Stimulated activated CD8-positive, alpha-beta memory T cell treated with anti-CD3 and anti-CD28 coated beads, Interleukin-12 subunit alpha, Interleukin-12 subunit beta, amount 100 ng/mL, for 24 hours (primary cell): Measurements from ENCODE around the gene DPP4.
"Not testable (repeated sequence)": the region's sequence is repeated elsewhere in the genome, so short reads cannot be mapped to it uniquely, and the experiment has no call there.

Experiments
- DNase-seq: peaks from one replicate; pipeline ENCODE4 v3.0.0-alpha.2; 2020; ENCODE audit errors: extremely low read depth

Gene DPP4

DNA sequence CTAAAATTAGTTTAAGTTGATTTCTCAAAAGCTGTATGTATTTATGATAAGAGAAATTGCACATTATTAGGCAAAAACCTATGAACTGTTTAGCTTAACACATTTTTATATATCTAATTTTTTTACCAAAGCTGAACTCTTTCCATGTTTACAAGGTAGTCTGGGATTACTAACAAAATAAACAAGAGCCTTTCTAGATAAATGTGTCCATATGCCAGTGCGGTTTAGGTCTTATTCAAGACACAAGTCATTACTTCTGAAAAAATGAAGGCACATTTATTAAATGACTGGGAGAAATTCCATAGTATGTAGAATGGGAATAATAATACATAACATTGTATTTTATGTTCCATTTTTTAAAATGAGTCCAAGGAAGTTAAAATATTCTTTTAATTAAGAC lies 82.0 kb downstream of the DPP4 start:
- DNase-seq, result no peak

DNA sequence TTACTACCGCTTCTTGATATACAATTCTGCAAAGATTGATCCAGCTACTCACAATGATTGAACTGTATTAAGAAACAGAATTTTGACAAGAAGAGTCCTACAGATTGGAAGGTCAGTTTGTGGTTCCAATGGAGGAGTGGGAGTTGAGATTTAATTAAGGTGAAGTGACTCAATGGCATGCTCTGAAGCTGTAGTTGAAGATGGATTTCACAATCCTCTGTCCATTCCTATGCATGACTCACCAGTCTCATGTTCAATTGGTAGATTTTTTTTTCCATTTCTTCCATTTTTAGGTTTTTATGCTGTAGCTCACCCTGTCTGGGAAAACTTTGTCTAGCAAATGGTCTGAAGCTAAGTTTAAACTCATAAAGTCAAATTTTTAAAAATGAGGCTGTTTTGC lies 83.3 kb downstream of the DPP4 start:
- DNase-seq, result no peak

DNA sequence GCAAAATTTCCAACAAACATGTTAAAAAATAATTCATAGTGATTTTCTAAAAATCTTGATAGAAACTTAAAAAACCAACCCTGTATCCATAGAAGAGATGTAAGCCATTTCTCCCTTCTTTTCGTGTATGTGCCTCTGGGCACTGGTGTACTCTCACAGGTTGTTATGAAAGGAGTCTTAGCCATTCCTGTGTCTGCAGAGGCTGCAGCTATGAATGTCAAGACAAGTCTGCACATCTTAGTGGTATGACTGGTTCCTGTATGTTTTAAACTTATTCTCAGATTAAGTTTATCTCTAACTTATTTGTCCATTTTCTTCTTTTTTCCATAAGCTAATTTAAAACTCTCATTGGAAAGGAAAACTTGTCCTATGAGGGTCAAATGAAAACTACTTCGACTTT lies 84.0 kb downstream of the DPP4 start:
- DNase-seq, result no peak

DNA sequence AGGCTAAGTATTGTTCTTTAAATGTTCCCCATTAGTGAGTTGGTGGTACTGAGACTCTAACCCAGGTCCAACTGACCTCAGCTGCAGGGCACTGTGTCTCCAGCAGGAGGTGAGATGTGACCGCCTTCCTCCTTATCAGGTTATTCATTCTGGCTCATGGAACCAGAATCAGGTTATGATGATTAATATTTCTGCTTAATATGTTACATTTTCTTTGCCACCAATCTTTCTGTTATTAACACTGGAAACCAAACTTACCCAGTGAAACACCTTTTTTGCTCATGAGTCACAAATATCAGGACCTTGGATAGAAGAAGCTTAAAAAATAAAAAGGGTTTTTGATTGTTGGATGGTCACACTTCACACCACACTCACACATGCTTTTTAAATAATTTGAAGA lies 85.4 kb downstream of the DPP4 start:
- DNase-seq, result no peak

DNA sequence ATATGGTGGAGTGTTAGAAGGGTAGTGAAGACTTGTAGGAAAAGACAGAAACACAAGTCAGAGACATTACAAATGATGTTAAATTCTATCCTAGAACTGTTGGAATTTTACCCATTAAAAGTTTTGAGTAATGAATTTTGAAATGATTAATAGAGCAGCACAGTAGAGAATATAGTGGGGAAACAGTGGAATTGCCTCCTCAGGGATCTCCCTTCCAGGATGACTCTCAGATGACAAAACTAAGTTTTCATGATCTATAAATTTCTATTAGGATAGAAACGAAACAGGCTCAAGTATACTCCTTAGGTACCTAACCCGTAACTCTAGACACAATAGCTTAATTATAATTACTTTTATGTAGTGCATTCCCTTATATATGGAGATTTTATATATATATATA lies 86.7 kb downstream of the DPP4 start:
- DNase-seq, result no peak

DNA sequence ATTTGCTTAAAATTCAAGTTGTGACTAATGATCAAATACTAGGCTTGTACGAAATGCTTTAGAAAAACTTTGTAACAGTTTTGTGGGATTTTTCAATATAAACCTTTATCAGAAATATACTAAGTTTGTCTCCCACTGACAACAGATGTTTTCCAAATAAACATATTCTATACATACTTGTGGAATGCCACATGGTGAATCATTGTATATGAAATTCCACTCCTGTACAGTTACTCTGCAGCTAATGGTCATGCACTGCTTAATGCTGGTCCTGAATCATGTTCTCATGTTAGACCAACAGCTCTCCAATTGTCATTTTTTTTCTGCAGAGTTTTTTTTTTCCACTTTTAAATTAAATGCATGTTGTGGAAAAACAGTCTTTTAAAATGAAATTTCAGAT lies 90.1 kb downstream of the DPP4 start:
- no peak for DNase-seq

DNA sequence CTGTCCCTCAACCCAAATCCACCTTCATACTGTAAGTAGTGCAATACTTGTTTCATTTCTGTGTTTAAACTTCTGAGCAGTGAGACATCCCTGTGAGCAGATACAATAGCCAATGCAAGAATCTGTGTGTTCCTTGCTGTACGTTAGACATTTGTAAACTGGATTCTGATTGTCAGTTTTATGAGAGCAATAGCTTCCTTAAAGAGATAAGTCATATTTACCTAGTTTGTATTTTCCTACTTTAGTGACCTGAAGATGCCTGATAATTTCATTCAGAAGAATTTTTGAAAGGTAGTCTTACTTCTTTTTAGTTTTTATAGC lies 90.7 kb downstream of the DPP4 start:
- DNase-seq, result no peak

DNA sequence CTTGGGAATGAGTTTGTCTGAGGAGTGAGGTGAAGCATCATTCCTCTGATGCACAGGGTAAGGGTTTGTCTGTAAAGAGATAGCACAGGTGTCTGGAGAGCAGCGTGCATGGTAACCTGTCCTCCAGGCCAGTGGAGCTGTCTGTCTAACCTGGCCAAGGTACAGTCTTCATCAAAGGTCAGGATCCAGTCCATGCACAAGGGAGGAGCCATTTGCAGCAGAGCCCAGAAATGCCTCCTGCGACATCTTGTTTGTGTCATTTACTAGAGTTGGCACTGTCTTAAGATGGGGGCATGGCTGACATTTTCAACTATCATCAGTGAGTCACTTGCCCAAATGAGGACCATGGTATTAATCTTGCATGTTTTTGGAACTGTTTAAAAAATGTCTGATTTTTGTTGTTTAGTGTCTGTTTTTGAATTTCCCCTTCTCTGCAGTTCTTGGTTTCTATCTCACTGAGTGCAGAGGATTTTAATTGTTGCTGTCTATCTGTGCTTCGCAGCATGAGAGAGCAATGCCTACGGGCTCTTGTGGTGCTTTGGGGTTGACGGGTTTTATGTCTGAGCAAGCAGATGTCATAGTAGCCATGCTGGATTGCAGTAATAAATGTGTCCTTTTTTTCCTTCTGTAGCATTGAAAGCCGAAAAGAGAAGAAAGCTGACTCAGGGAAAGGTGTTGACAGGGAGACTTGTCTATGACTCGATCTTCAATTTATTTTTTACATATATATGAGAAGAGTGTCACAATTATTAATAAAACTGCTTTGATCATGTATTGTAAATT lies 91.3 kb downstream of the DPP4 start:
- no peak for DNase-seq

DNA sequence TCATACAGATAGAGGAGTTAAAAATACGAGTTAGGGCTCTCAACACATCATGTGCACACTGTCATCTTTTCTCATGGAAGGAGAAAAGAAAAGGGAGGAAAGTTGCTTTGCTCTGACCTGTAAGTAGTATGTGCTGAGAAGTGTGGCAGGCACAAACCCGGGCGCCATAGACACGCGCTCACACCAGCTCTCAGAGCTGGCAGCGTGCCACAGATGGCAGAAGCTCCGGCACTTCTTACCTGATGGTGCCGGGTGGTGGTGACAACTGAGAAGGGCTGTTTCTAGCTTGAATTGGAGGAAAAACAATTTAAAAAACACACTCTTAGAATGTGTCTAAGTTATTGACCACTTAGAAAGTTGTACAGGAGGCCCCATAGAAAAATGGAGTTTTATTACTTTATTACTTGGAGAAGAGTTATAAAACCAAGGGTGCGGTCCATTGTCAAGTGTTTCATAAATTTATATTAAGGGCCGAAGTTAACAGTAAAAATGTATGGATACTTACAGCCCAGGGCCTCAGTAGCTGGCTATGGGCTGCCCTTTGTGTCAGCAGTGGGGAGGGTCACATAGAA lies 92.2 kb downstream of the DPP4 start:
- DNase-seq, result no peak

DNA sequence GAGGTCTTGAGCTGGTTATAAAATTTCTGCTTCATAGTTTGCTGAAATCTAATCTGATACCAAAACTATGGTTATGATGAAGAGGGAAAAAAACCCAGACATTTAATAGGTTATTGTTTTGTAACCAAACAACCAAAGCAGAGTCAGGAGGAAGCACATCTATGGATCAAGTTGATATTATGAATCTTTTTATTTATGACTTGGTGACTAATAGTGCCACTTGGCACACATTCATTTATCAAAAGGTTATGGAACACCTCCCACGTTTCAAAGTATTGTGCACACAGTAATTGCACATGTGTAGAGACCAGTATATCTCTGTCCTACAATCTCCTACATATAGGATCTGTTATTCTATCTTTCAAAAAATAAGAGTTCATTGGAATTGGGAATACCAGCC lies 93.0 kb downstream of the DPP4 start:
- no peak for DNase-seq

DNA sequence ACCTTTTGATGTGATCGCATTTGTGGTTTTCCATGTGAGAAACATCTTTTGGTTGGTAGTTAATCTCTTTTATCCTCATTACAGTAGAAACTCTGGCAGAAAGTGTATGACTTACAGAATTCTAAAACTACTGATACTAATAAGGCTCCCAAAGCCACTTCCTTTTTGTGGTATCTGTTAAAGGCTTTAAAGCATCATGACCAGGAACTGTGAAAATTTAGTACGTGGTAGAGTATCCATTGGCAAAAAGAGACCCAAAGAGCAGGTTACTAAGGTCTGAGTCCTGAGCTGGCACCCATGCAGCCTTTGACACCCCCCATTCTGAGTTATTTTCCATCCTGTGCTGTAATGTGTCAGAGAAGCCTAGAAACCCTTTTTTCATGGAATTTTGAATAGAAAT lies 94.5 kb downstream of the DPP4 start:
- DNase-seq, result no peak

DNA sequence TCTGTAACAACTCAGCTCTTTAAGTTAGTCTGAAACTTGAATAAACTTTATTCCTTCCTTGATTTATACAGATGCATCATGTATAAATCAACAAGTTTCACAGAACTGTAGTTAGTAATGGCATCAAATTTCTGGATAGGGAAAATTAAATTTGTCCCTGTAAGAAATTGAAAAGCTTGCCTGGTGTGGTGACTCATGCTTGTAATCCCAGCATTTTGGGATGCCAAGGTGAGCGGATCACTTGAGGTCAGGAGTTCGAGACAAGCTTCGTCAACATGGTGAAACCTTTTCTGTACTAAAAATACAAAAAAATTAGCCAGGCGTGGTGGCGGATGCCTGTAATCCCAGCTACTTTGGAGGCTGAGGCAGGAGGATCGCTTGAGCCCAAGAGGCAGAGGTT lies 96.1 kb downstream of the DPP4 start:
- not testable (repeated sequence) for DNase-seq

DNA sequence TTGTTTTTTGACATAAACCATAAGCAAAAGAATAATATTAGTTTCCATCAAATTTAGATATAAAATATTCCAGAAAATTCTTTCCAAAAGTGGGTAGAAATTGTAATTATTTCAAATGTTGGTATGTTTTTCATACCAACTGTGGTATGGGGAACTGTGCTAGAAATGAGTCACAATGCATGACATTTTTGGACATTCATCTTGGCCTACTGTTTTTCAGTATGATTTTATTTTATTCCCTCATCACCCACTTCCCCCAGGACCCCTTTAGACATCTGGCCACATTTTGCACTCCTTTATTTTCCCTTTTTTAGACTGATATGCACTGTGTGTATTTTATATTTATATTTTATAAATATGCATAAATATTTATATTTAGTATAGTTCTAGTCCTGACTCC lies 97.1 kb downstream of the DPP4 start:
- no peak for DNase-seq

DNA sequence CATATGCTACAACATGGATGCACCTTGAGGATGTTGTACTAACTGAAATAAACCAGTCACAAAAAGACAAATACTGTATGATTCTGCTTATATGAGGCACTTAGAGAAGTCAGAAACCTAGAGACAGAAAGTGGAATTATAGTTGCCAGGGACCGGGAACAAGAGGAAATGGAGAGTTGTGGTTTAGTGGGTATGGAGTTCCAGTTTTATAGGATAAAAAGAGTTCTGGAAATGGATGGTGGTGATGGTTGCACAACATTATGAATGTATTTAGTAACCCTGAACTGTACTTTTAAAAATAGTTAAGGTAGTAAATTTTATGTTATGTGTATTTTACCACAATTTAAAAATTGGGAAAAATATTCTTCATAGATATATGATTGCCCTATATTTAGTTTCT lies 97.7 kb downstream of the DPP4 start:
- no peak for DNase-seq

DNA sequence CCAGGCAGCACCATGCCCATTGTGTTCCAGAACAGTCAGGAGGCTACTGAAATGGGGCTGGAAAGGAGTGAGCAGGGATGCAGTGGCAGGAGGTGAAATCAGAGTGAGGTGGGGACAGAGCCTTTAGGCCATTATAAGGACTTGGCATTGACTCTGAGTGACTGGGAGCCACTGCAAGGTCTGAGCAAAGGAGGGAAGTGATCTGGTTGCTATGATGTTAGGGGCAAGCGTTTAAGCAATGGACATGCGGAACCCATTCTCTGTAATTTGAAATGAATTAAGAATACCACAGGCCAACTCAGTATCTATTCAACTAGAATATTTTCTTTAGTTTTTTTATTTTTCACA lies 98.2 kb downstream of the DPP4 start:
- DNase-seq, result no peak

DNA sequence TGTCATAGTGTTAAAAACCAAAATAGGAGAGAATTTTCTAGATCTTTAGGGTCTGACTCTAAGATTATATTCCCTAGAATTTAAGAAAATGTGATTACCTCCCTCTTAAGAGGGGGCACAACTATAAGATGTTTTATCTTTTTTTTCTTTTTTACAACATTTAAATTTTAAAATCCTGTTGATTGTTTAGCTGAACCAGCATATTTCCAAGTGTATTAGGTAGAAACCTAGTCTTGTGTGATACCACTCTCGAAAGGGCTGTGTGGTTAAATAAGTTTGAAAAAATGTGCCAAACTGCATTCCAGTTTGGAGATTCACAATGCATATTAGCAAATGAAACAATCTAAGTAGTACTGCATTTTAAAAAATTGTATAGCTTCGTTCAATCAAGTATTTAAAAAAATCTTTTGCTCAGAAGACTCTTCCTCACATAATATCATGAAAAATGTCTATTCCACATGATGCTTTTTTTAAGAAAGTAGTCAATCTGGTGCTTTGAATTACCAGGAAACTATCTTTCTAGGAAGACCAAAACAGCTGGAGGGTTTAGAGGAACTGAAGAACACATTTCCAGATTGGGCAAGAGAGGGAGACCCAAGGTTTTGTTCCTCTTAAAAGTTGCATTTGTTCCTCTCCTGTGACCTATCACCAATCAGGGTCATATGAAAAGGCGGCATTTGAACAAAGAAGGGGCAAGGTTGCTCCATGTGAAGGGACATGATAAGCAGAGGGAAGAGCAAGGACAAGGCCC lies 98.8 kb downstream of the DPP4 start:
- no peak for DNase-seq

DNA sequence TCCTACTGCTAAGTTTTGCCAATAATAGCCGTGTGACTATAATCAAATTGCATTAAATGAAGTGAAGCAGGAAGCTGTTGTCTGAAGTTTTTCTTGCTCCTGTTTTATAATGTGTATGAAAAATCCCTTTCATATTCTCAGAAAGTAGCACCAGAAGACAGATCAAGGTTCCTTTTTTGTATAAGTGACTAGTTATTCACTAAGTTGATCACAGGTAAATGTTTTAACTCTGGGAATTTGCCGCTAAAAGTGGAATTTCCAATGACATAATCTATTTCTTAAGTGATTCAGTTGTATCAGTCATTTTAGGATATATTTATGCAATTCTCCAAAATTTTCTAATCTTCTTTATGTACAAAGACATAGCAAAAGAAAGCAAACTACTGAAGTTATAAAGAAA lies 99.6 kb downstream of the DPP4 start:
- no peak for DNase-seq

DNA sequence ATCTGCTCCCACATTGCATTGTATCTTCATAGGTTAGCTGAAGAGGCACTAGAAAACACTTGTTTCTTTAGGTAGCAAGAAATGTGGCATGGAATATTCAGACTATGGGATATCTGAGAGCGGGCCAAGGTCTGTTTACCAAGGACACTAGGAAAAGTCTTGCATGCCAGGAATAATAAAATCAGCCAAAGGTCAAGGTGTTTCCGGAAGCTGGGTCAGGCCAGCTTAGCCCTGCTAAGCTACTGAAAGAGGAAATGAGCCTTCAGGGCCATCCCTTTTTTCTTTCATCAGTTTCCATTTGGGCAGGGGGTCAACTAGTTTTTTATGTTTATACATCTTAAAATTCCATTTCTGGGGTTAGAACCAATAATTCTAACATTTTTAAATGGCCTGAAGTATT lies 101.1 kb downstream of the DPP4 start:
- DNase-seq, result no peak

DNA sequence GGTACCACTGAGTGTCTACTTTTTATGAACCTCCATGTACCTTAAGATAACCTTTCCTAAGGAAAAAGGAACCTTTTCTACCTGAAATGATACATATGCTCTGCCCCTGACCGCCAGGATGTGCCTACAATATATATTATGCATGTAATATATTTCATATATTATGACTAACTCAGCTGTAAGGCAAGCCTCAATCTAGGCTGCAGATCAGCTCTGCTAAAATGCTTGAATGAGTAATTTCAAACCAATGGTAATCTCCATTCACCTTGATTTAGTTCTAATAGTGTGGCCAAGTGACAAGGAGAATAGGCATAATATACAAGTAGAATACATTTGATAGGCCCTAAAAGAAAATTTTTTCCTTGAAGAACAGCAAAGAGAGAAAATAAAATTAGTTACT lies 101.8 kb downstream of the DPP4 start:
- no peak for DNase-seq

DNA sequence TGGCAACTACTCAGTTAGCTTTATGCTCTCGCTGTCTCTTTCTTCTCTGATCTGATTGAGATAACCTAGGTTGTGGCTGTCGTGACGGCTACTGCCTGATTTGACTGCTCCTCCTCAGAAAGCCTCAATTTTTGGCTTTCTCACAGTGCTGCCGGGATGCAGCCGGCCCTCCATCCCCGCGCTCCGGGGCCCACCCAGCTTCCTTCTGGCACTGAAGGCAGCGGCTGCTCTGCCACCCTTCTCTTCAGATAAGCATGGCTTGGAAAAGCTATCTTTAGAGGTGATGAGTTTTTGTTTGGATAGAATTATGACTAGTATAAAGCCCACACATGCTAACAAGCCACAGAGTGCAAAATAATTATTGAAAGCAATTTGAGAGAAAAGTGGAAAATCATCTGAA lies 102.5 kb downstream of the DPP4 start:
- DNase-seq, result no peak

DNA sequence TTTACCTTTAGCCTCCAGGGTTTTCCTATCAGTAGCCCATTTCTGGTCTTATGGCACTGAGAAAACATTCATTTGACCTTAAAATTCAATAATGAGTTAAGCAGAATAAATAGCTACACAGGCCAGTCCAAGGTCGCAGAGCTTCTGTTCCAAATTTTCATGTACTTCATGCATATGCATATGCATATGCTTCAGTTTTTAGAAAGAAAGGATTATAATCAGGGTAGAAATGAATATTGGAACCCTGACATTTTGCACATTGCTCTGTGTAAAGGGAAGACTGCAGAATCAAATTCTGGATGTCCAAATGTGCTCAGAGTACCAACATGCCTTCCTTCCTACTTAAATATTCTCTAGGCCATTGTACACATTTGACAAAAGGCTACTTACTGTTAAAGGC lies 104.9 kb downstream of the DPP4 start:
- DNase-seq, result no peak

DNA sequence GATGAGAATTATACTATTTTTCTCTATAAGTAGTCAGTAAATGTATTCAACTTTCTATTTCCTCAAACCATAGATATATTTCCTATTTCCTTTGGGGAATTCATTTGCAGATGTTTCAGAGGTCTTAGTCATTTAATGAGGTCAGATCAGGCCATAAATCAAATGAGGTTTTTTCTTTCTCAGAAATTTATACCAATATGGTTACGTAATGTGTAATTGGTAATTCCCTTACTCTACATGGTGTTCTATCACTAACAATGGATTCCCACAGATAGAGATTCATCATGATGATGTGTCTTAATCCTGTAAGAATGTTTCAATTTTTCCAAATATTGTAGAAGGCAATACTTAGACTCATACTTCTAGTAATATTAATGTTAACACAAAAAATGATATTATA lies 108.0 kb downstream of the DPP4 start:
- DNase-seq, result no peak

DNA sequence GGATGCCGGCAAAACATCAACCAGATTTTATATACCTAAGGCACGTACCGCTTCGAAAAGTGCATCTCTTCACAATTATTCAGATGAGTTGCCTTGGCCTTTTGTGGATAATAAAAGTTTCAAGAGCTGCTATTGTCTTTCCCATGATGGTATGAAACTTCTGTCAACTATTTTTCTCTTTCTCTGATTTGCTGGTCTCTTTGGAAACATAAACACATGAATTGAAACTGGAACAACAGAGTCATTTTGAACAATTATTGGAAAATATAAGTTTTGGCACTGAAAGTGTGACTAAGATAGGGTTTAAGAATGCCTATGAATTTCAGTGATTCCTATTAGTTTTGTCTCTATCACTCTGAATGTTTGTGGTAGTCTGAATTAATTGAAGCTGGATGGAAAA lies 109.9 kb downstream of the DPP4 start:
- DNase-seq, result no peak

DNA sequence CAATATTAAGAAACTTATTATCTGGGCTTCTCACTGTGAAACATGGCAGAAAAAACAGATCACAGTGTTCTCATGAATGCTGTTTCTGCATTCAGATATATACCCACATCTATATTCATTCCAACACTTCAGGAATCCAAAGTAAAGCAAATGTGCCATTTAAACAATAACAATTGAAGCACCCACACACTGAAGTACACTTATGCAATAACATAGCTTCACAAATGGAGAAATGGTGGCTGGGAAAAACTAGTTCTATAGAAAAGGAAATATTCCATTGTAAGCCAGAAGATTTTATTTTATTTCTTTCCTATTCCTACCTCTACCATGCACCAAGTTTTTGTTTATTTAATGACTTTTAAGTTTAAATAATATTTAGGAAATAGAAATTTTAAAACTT lies 111.9 kb downstream of the DPP4 start:
- no peak for DNase-seq
